Effector memory CD8-positive, alpha-beta T cell (primary cell): ENCODE results near the gene UBQLN4.
A peak's percentile ranks its signal among the peaks of the same experiment; 100 is the strongest.

ENCODE experiments used
- ATAC-seq: fragments of 150-1000 bp; cut with Tn5 transposase; replicated peaks from 2 replicates; pipeline ENCODE4 v1.10.0; 2021; ENCODE audit warnings: mild to moderate bottlenecking, moderate library complexity
- DNase-seq, 3 experiments: peaks; one replicate each; pipeline ENCODE4 v3.0.0; 2021
- H3K27ac Mint-ChIP-seq, 2 donors: one replicate each; pipeline ENCODE4 v1.8.0; 2022; ENCODE audit warnings: mild to moderate bottlenecking in 2 of 2, mixed read lengths in 2 of 2, moderate library complexity in 2 of 2
- H3K27me3 Mint-ChIP-seq, 2 donors: one replicate each; pipeline ENCODE4 v1.8.0; 2022; ENCODE audit warnings: mixed read lengths in 2 of 2
- H3K36me3 Mint-ChIP-seq: one replicate; pipeline ENCODE4 v1.8.0; 2022; ENCODE audit warnings: mild to moderate bottlenecking, moderate library complexity, mixed read lengths; ENCODE audit not compliant: insufficient read depth
- H3K4me1 Mint-ChIP-seq, 2 donors: one replicate each; pipeline ENCODE4 v1.8.0; 2022; ENCODE audit warnings: low read depth in 2 of 2, mixed read lengths in 2 of 2
- H3K4me3 Mint-ChIP-seq, 2 donors: one replicate each; pipeline ENCODE4 v1.8.0; 2022; ENCODE audit warnings: mild to moderate bottlenecking in 2 of 2, mixed read lengths in 2 of 2, moderate library complexity in 2 of 2
- H3K9me3 Mint-ChIP-seq, 2 donors: one replicate each; pipeline ENCODE4 v1.8.0; 2022; ENCODE audit warnings: mixed read lengths in 2 of 2
- total RNA-seq, 9 experiments: gene quantifications; one replicate each; lab custom pipeline; 2026; lab: John Stamatoyannopoulos, UW

Gene UBQLN4
- 19.5 to 70.8 (median 50.4) reads per million in 9 experiments for total RNA-seq

DNA sequence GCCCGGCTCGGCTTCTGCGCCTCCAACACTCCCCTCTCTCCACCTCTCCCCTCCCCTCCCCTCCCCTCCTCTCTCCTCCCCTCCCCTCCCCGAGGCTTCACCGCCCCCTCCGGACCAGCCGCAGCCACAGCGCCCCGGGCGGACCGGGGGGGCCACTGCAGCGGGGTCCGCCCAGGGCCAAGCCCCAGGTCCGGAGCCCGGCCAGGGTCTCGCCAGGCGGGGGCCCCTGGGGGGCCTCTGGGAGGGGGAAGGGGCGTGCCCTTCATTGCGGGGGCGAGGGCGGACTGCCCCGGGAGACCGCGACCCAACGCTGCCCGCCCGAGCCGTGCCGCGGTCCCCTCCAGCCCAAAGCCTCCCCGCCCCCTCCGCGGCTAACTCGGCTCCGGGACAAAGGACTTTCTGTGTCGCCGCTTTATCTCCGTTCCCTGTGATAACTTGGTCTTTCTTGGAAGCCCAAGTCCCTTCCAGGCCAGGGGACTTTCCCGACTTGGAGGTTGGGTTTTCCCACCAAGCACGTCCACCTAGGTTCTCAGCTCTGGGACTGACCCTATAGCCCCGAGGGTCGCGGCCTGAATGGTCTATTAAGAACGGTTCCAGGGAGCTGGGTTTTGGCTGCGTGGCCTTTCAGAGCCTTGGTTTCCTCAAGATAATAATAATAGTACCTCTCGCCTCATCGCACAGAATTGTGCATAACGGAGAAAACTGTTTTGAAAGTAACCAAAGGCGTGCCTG lies at the start of gene UBQLN4:
UBQLN4 (minus strand) TSS at position 31 of the 732 bp plus-strand sequence. CDS start 97 bp downstream, outside the sequence.
- ATAC-seq: peak; percentile 67
- Mint-ChIP-seq H3K27ac (peak within 1 kb of the TSS; percentile 89 to 92), H3K4me1 (peaks cover 32 to 39% of the 10 kb centered on the region in 2 donors), H3K4me3 (peak within 1 kb of the TSS; percentile 99), H3K9me3 (no peaks in the 10 kb centered on the region), H3K36me3 (peaks cover 18% of the 10 kb centered on the region), H3K27me3 (no peaks in the 10 kb centered on the region)
- DNase-seq: peak; percentile 78 to 79 (median 79)

GRCh38 chr1:156102633-156103511 lies 49.3 kb upstream of the UBQLN4 start:
- DNase-seq (no peak), ATAC-seq (no peak)
- Mint-ChIP-seq H3K36me3 (peaks cover 46% of the 10 kb centered on the region), H3K27me3 (no peaks in the 10 kb centered on the region), H3K4me3 (peak overlapping the region in 1 of 2 donors; percentile 80), H3K27ac (peak overlapping the region; percentile 99 to 100), H3K9me3 (no peaks in the 10 kb centered on the region), H3K4me1 (peaks cover 34 to 46% of the 10 kb centered on the region in 2 donors)

- Mint-ChIP-seq H3K9me3 (no peaks in the 10 kb centered on the region), H3K27ac (peak overlapping the region; percentile 59), H3K27me3 (no peaks in the 10 kb centered on the region), H3K4me1 (peaks cover 43 to 54% of the 10 kb centered on the region in 2 donors), H3K36me3 (peaks cover 50% of the 10 kb centered on the region), H3K4me3 (no peak overlapping the region)
- ATAC-seq (no peak), DNase-seq (no peak)
Measured at GRCh38 chr1:156101880-156102279, 48.3 kb upstream of the UBQLN4 start.

DNA sequence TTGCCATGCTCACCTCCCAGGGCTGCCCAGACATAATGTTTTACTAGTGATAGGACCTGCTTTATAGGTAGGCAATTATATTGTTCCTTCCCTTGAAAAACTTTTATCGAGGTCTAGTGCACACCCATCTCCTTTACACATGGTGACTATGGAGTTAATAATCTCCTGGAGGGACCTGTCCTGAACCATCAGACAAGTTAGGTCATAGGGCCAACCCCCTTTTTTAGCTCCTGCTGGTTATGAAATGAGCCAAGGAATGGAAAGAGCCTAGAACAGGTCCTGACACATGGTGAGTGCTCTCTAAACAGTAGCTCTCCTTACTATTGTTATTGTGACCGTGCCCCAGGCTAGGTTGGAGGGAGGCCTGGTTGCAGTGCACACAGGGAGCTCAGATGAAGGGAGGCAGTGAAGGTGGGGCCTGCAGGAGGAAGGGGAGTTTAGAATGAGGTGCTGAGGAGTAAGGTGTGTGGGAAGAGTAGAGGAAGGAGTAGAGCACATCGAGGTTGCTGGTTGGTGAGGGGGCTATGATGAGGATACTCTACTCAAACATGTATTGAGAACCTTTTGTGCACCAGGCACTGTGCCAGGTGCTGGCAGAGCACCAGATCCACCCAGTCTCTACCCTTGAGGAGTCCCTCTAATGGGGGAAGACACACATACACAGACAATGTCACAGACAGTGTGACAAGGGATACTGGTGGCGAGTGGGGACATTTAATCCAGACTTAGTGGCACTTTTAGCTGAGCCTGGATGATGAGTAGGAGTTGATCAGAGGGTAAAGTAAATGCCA lies 46.8 kb upstream of the UBQLN4 start:
- Mint-ChIP-seq H3K4me1 (peaks cover 48 to 52% of the 10 kb centered on the region in 2 donors), H3K27me3 (no peaks in the 10 kb centered on the region), H3K9me3 (no peaks in the 10 kb centered on the region), H3K27ac (peak overlapping the region; percentile 59), H3K36me3 (peaks cover 48% of the 10 kb centered on the region), H3K4me3 (no peak overlapping the region)
- ATAC-seq (no peak), DNase-seq (no peak)

GRCh38 chr1:156099282-156099681 lies 45.7 kb upstream of the UBQLN4 start:
- Mint-ChIP-seq H3K9me3 (no peaks in the 10 kb centered on the region), H3K36me3 (peaks cover 43% of the 10 kb centered on the region), H3K4me3 (no peak overlapping the region), H3K4me1 (peaks cover 44 to 45% of the 10 kb centered on the region in 2 donors), H3K27me3 (no peaks in the 10 kb centered on the region), H3K27ac (peak overlapping the region; percentile 93 to 97)
- ATAC-seq (no peak), DNase-seq (no peak)

GRCh38 chr1:156098784-156099183 lies 45.2 kb upstream of the UBQLN4 start:
- no peak for ATAC-seq
- Mint-ChIP-seq H3K27ac (peak overlapping the region; percentile 93 to 97), H3K4me1 (peaks cover 40% of the 10 kb centered on the region in 2 donors), H3K27me3 (no peaks in the 10 kb centered on the region), H3K4me3 (no peak overlapping the region), H3K36me3 (peaks cover 40% of the 10 kb centered on the region), H3K9me3 (no peaks in the 10 kb centered on the region)
- no peak for DNase-seq

GRCh38 chr1:156097499-156098178 lies 44.0 kb upstream of the UBQLN4 start:
- peaks cover 33 to 34% of the 10 kb centered on the region in 2 donors for H3K4me1 Mint-ChIP-seq
- H3K27me3 Mint-ChIP-seq: no peaks in the 10 kb centered on the region
- H3K36me3 Mint-ChIP-seq: peaks cover 30% of the 10 kb centered on the region
- no peak for DNase-seq
- H3K27ac Mint-ChIP-seq: peak overlapping the region; percentile 93 to 97
- peak overlapping the region in 1 of 2 donors; percentile 62 for H3K4me3 Mint-ChIP-seq
- H3K9me3 Mint-ChIP-seq: no peaks in the 10 kb centered on the region
- ATAC-seq: no peak

DNA sequence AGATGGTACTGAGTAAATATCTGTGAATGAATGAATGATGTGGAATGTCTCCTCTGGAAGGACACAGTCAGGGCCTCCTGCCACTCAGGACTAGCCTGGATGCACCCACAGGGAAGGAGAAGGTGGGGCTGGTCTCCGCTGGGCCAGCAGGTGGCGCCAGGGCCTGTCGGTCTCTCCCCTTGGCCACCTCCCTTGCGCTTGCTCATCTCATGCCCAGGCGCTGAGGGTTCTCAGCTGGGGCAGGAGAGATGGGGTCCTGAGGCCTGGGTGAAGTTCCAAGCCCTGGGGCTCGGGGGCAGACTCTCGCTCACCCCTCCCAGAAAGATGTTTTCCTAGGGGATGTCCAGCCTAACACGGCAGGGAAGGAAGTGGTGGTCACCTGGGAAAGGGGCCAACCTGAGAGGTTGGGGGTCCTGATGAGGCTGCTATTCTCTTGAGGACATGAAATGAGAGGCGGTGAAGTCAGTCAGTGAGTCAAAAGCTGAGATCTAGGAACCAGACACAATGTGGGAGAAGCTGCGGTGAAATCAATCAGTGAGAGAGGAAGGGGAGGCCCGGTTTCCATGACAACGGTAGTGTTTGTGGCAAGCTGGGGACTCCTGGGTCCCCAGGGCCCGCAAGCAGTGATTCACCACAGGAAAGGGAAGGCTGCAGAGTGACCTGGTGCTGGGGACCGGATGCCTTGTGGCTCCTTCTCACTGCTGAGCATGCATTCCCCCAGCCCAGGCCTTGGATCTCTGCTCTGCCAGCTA lies 43.2 kb upstream of the UBQLN4 start:
- Mint-ChIP-seq H3K27me3 (no peaks in the 10 kb centered on the region), H3K27ac (peak overlapping the region; percentile 93 to 97), H3K9me3 (no peaks in the 10 kb centered on the region), H3K4me3 (peak overlapping the region; percentile 62 to 63), H3K36me3 (peaks cover 30% of the 10 kb centered on the region), H3K4me1 (peaks cover 33 to 34% of the 10 kb centered on the region in 2 donors)
- ATAC-seq (peak; percentile 86), DNase-seq (peak; percentile 84 to 89 (median 86))

GRCh38 chr1:156095906-156096508 lies 42.4 kb upstream of the UBQLN4 start:
- Mint-ChIP-seq H3K9me3 (no peaks in the 10 kb centered on the region), H3K27me3 (peaks cover 0 to under 1% of the 10 kb centered on the region in 2 donors), H3K4me1 (peaks cover 33 to 34% of the 10 kb centered on the region in 2 donors), H3K4me3 (peak overlapping the region; percentile 62 to 63), H3K36me3 (peaks cover 26% of the 10 kb centered on the region), H3K27ac (peak overlapping the region; percentile 93 to 97)
- no peak for DNase-seq
- no peak for ATAC-seq

GRCh38 chr1:156091610-156092009 lies 38.0 kb upstream of the UBQLN4 start:
- ATAC-seq: no peak
- Mint-ChIP-seq H3K27ac (no peak overlapping the region), H3K9me3 (no peaks in the 10 kb centered on the region), H3K27me3 (peaks cover 11 to 29% of the 10 kb centered on the region in 2 donors), H3K4me3 (no peak overlapping the region), H3K4me1 (peaks cover 15% of the 10 kb centered on the region in 2 donors), H3K36me3 (peaks cover 12% of the 10 kb centered on the region)
- no peak for DNase-seq

GRCh38 chr1:156090840-156091188 lies 37.2 kb upstream of the UBQLN4 start:
- Mint-ChIP-seq H3K36me3 (peaks cover 4% of the 10 kb centered on the region), H3K27ac (no peak overlapping the region), H3K4me3 (no peak overlapping the region), H3K27me3 (peaks cover 15 to 36% of the 10 kb centered on the region in 2 donors), H3K4me1 (peaks cover 7 to 8% of the 10 kb centered on the region in 2 donors), H3K9me3 (no peaks in the 10 kb centered on the region)
- peak; percentile 99 for ATAC-seq
- peak; percentile 82 to 87 (median 83) for DNase-seq
